Measurements from ENCODE around the gene TMEM131. TPM values are rescaled to one million over a fixed set of nuclear protein-coding genes. Genes with fewer than 3 reads are reported as not detected.

Gene TMEM131
- total RNA-seq, 1 experiment from 2014 or later = 28.9 TPM

DNA sequence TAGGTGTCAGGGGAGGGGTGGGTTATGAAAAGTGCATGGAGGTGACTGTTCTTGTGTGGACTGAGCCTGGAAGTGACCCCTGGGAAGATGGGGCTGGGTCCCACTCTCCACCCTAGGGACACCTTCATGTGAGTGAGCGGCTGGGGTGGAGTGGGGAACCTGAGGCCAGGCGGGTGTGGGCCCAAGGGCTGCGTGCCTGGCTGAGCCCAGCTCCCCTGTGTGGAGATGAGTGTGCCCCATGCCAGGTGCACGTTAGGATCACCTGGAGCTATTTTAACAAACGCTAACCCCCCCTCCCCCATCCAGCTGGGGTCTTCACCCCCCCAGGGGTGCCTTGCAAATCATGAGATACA, 255.9 kb downstream of the TMEM131 start:
- BruUV-seq (replicated peaks) = no TSS peak
- CTCF ChIA-PET = interaction anchor here (1.0 to 1.4 kb wide), 2 partner anchors 13 to 448 kb away, joined by 3 read pairs; no protein-coding TSS in a partner anchor
- H3K27me3 ChIP-seq (replicated peaks; ENCODE audit: insufficient read depth, low read depth, low read length, poor library complexity) = no peaks in the 10 kb centered on the region
- no peaks in the 10 kb centered on the region for H3K4me1 ChIP-seq (ENCODE audit: insufficient read depth, low read length, poor library complexity, severe bottlenecking)
- no peak for DNase-seq (ENCODE audit: low spot score)
- no peak overlapping the region for H3K27ac ChIP-seq (ENCODE audit: low read depth, low read length, poor library complexity, severe bottlenecking)
- no peak overlapping the region for H3K4me3 ChIP-seq (ENCODE audit: low read depth, low read length, poor library complexity, severe bottlenecking)
- POLR2A ChIA-PET (ENCODE audit: low non-redundant PET) = no interaction called here
- no peaks in the 10 kb centered on the region for H3K9me3 ChIP-seq (ENCODE audit: low read depth, low read length, poor library complexity, severe bottlenecking)
- TF ChIP-seq EZH2 (IDR thresholded peaks at IDR 0.05; ENCODE audit: borderline replicate concordance, low read depth, low read length, poor library complexity, severe bottlenecking) = no peak
- TF ChIP-seq CTCF (conservative IDR thresholded peaks at IDR 0.05; ENCODE audit: low read depth, low read length) = no peak
- H3K36me3 ChIP-seq (ENCODE audit: insufficient read depth, low read length, poor library complexity, severe bottlenecking) = no peaks in the 10 kb centered on the region
- intact Hi-C loops (cut with micrococcal nuclease; ENCODE audit: unreplicated experiment) = loop anchor here (5.0 kb wide), 1 partner anchor 647 kb away; no protein-coding TSS in a partner anchor

DNA sequence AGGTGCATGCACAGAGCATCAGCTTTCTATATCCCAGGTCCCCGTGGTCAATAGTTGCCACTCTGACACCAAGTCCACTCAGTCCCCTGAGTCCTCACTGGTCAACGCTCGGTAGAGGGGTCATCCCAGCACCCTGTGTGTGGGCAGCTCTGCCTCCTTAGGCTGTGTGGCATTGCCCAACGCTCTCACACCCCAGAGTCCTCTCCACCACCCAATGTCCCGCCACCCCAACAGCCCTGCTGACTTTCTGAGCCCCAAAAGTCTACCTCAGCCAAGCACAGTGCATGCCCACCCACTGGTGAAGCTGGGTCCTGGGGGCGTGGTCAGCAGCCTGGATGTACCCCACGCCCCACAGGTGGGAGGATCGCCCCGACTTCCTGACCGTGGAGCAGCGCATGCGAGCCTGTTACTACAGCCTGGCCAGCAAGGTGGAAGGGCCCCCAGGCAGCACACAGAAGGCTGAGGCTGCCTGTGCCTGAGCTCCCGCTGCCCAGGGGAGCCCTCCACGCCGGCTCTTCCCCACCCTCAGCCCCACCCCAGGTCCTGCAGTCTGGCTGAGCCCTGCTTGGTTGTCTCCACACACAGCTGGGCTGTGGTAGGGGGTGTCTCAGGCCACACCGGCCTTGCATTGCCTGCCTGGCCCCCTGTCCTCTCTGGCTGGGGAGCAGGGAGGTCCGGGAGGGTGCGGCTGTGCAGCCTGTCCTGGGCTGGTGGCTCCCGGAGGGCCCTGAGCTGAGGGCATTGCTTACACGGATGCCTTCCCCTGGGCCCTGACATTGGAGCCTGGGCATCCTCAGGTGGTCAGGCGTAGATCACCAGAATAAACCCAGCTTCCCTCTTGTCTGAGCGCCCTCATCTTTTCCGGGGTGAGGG, 256.5 kb downstream of the TMEM131 start:
- POLR2A ChIA-PET (ENCODE audit: low non-redundant PET) = no interaction called here
- Histone ChIP-seq H3K4me3 (ENCODE audit: low read depth, low read length, poor library complexity, severe bottlenecking) (no peak overlapping the region), H3K27me3 (replicated peaks; ENCODE audit: insufficient read depth, low read depth, low read length, poor library complexity) (no peaks in the 10 kb centered on the region), H3K36me3 (ENCODE audit: insufficient read depth, low read length, poor library complexity, severe bottlenecking) (no peaks in the 10 kb centered on the region), H3K4me1 (ENCODE audit: insufficient read depth, low read length, poor library complexity, severe bottlenecking) (no peaks in the 10 kb centered on the region), H3K27ac (ENCODE audit: low read depth, low read length, poor library complexity, severe bottlenecking) (no peak overlapping the region), H3K9me3 (ENCODE audit: low read depth, low read length, poor library complexity, severe bottlenecking) (no peaks in the 10 kb centered on the region)
- no peak for TF ChIP-seq CTCF (conservative IDR thresholded peaks at IDR 0.05; ENCODE audit: low read depth, low read length)
- TF ChIP-seq EZH2 (IDR thresholded peaks at IDR 0.05; ENCODE audit: borderline replicate concordance, low read depth, low read length, poor library complexity, severe bottlenecking) = no peak
- CTCF ChIA-PET = interaction anchor here (1.4 kb wide), 1 partner anchor 12 kb away, joined by 3 read pairs; no protein-coding TSS in a partner anchor
- no peak for DNase-seq (ENCODE audit: low spot score)
- no TSS peak for BruUV-seq (replicated peaks)
- intact Hi-C loops (cut with micrococcal nuclease; ENCODE audit: unreplicated experiment) = no loop called here

DNA sequence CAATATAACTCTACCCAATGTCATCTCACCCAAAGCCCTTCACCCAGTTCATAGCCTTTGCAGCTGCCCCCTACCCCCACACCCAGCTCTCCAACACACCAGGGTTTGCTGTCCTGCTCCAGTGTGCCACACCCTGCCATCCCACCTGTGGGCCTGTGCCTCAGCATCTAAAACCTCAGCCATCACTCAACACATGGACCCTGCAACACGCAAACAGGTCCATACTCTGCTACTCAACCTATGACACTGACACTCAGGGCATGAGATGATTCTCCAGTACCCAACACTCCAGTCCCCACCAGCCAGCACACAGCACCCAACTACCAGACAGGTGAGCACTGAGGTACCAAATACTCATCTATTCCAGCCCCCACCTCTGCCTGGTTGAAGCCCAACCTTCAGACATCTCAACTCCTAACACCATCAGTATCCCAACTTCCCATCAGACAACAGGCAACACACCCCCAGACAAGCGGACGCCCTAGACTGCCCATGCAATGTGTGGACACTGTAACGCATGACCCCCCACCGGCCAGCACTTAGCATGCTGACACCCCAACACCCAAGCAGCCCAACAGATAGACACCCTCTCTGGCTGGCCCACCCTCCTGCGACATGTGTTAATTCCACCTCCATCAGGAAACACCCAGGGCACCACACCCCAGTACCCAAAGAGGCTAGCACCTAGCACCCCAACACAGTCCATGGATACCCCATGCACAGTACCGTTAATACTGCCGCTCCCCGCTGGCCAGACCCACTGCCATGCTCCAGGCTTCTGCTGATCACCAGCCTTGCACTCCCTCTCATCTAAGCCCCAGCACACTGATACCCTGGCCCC, 257.3 kb downstream of the TMEM131 start:
- DNase-seq (ENCODE audit: low spot score) = no peak
- no peak overlapping the region for H3K27ac ChIP-seq (ENCODE audit: low read depth, low read length, poor library complexity, severe bottlenecking)
- H3K27me3 ChIP-seq (replicated peaks; ENCODE audit: insufficient read depth, low read depth, low read length, poor library complexity) = no peaks in the 10 kb centered on the region
- CTCF ChIA-PET = no interaction called here
- no peaks in the 10 kb centered on the region for H3K9me3 ChIP-seq (ENCODE audit: low read depth, low read length, poor library complexity, severe bottlenecking)
- no TSS peak for BruUV-seq (replicated peaks)
- POLR2A ChIA-PET (ENCODE audit: low non-redundant PET) = no interaction called here
- H3K4me3 ChIP-seq (ENCODE audit: low read depth, low read length, poor library complexity, severe bottlenecking) = no peak overlapping the region
- H3K36me3 ChIP-seq (ENCODE audit: insufficient read depth, low read length, poor library complexity, severe bottlenecking) = no peaks in the 10 kb centered on the region
- intact Hi-C loops (cut with micrococcal nuclease; ENCODE audit: unreplicated experiment) = no loop called here
- TF ChIP-seq EZH2 (IDR thresholded peaks at IDR 0.05; ENCODE audit: borderline replicate concordance, low read depth, low read length, poor library complexity, severe bottlenecking) (no peak), CTCF (conservative IDR thresholded peaks at IDR 0.05; ENCODE audit: low read depth, low read length) (no peak)
- H3K4me1 ChIP-seq (ENCODE audit: insufficient read depth, low read length, poor library complexity, severe bottlenecking) = no peaks in the 10 kb centered on the region
